ACHN (cell line): ENCODE data around the gene ERGIC3.

Source experiments
- DNase-seq: peaks from one replicate; pipeline ENCODE4 v3.0.0-alpha.2; 2015
- in situ Hi-C: cut with HindIII; loops from 2 replicates; pipeline ENCODE4 v1.10.0; 2017; ENCODE audit warnings: low sequenced_read_pairs, low pct_ligation_motif_present, low pct_unique_long_range_greater_than_20kb

Gene ERGIC3

DNA sequence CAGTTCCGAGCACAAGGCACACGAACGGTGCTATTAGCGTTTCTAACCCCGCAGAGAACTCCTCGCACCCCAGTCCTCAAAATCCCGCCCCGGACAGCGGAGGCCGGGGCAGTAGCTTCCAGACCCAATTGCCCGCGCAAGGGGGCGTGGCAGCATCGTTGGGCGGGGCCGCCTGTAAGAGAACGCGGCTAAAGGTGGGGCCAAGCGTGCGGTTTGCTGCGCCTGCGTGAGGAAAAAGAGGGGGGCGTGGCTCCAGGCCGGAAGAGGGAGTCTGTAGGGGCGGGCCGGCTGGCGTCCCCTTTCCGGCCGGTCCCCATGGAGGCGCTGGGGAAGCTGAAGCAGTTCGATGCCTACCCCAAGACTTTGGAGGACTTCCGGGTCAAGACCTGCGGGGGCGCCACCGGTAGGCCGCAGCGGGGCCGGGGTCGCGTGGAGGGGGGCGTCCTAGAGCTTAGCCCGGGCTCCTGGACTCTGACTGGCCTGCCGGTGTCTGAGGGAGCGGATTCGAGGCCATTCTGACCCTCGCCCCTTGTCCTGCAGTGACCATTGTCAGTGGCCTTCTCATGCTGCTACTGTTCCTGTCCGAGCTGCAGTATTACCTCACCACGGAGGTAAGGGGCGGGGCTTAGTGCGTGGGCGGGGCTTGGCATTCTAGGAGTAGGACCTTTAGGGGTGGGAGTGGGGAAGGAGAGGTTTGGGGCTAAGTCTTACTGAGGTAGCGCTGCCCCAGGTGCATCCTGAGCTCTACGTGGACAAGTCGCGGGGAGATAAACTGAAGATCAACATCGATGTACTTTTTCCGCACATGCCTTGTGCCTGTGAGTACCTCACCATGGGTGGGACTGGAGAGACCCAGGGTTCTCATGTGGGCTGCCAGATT lies at the start of gene ERGIC3:
TSS of gene ERGIC3 (plus strand) at position 296 of the 880 bp plus-strand sequence. CDS start at position 316, 20 bp downstream.
- DNase-seq, result peak; percentile 93
- in situ Hi-C loops, result no loop called here

DNA sequence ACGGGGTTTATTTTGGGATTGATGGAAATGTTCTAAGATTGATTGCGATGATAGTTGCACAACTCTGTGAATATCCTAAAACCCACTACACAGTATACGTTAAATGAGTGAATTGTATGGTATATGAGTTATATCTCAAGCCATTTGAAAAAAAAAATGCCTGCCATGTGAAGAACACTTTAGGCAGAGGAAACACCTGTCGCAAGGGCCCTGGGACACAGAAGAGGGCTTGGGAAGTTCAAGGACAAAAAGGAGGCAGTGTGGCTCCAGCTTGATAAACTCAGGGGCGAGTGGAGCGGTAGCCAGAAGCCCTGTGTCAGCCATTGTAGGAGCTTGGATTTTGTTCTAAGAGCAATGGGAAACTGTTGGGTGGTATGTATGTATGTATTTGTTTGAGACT lies 49.5 kb upstream of the ERGIC3 start:
- in situ Hi-C loops, result no loop called here
- DNase-seq, result no peak

DNA sequence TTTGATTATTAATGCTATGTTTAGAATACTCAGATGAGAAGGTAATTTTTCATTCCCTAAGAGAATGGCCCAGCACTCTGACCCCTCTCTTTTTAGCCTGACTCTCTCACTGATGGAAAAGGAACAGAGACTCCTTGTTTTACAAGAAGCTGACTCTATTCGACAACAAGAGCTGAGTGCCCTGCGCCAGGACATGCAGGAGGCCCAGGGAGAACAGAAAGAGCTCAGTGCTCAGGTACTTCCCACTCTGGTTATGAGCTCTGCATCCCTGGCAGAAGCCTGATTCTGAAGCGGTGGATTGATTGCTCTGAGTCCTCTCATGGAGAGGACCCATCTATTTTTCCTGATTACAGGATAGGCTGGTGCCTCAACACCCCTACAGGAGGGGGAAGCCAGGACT lies 45.4 kb upstream of the ERGIC3 start:
- no peak for DNase-seq
- in situ Hi-C loops, result no loop called here

DNA sequence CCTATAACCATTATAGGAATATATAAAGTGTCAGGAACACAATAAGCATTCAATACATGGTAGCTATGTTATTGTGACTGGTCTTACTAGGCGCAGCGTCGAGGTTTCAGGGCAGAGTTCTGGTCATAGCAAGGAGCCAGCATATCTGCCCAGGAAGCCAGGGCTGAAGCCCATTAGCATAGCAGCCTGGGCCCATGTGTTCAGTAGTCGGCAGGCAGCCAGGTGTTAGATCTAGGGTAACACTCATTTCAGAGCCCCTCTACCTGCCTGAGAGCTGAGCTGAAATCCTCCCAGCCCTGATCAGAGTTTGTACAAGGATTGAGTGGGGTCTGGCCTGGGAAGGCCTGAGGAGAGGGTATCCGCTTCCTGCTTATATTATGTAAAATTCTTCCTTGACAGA lies 44.6 kb upstream of the ERGIC3 start:
- in situ Hi-C loops, result no loop called here
- DNase-seq, result no peak

DNA sequence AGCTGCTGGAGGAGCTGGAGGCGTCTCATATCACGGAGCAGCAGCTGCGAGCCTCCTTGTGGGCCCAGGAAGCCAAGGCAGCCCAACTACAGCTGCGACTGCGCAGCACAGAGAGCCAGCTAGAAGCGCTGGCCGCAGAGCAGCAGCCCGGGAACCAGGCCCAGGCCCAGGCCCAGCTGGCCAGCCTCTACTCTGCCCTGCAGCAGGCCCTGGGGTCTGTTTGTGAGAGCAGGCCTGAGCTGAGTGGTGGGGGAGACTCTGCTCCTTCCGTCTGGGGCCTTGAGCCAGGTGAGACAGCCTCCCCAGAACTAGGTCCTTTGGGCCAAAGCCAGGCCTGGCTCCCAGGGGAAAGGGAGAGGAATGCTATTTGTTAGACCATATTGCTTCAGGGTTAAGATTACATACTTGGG lies 44.1 kb upstream of the ERGIC3 start:
- in situ Hi-C loops, result no loop called here
- no peak for DNase-seq

DNA sequence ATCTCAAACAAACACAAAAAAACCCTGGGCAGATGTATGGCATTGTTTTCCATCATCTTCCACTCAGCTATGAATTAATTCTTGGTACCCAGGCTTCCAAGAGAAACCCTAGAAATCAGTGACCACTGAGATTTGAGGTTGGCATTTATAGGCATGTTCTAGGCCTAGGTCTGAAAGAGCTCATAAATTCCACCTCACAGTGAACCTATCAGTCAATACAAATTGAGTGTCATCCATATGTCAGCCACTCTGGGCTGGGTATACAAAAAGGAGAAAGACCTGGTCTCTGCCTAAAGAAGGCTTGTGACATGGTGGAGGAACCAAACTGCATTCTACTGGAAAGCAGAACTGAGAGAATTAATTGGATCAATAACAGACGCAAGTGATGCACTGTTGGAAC lies 42.6 kb upstream of the ERGIC3 start:
- in situ Hi-C loops, result no loop called here
- no peak for DNase-seq

DNA sequence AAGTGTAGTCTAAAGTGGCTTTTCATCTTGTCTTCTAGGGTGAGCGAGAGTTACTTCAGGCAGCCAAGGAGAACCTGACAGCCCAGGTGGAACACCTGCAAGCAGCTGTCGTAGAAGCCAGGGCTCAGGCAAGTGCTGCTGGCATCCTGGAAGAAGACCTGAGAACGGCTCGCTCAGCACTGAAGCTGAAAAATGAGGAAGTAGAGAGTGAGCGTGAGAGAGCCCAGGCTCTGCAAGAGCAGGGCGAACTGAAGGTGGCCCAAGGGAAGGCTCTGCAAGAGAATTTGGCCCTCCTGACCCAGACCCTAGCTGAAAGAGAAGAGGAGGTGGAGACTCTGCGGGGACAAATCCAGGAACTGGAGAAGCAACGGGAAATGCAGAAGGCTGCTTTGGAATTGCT lies 39.5 kb upstream of the ERGIC3 start:
- in situ Hi-C loops, result no loop called here
- no peak for DNase-seq

DNA sequence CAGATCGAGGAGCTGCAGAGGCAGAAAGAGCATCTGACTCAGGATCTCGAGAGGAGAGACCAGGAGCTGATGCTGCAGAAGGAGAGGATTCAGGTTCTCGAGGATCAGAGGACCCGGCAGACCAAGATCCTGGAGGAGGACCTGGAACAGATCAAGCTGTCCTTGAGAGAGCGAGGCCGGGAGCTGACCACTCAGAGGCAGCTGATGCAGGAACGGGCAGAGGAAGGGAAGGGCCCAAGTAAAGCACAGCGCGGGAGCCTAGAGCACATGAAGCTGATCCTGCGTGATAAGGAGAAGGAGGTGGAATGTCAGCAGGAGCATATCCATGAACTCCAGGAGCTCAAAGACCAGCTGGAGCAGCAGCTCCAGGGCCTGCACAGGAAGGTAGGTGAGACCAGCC lies 38.6 kb upstream of the ERGIC3 start:
- DNase-seq, result no peak
- in situ Hi-C loops, result no loop called here

DNA sequence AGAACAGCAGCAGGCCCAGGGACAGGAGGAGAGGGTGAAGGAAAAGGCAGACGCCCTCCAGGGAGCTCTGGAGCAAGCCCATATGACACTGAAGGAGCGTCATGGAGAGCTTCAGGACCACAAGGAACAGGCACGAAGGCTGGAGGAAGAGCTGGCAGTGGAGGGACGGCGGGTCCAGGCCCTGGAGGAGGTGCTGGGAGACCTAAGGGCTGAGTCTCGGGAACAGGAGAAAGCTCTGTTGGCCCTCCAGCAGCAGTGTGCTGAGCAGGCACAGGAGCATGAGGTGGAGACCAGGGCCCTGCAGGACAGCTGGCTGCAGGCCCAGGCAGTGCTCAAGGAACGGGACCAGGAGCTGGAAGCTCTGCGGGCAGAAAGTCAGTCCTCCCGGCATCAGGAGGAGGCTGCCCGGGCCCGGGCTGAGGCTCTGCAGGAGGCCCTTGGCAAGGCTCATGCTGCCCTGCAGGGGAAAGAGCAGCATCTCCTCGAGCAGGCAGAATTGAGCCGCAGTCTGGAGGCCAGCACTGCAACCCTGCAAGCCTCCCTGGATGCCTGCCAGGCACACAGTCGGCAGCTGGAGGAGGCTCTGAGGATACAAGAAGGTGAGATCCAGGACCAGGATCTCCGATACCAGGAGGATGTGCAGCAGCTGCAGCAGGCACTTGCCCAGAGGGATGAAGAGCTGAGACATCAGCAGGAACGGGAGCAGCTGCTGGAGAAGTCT lies 37.9 kb upstream of the ERGIC3 start:
- no peak for DNase-seq
- in situ Hi-C loops, result no loop called here

DNA sequence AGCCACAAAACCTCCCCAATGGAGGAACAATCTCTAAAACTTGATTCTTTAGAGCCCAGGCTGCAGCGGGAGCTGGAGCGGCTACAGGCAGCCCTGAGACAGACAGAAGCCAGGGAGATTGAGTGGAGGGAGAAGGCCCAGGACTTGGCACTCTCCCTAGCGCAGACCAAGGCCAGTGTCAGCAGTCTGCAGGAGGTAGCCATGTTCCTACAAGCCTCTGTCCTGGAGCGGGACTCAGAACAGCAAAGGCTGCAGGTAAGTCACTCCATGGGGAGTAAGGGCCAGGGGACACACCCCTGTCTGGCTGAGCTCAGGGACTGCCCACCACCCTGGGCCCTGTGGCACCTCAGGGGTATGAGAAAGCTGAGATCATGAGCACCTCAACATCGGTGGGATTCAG lies 37.1 kb upstream of the ERGIC3 start:
- DNase-seq, result no peak
- in situ Hi-C loops, result no loop called here

DNA sequence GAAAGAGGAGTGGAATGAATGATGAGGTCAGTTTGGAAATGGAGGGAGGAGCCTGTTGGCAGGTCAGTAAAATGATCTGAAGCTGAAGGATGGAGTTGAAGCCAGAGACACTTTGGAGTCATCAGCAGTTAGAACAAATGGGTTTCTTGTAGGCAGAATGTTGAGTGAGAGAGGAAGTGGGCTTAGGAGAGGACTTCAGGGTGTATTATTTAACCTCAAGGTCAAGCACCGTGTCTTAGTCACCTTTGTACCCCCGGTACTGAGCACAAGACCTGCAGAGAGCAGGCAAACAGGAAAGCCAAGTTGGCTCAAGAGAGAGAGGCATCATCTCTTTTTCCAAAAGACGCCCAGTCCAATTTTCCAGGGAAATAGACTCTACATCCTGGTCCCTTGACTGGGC lies 35.7 kb upstream of the ERGIC3 start:
- no peak for DNase-seq
- in situ Hi-C loops, result no loop called here

DNA sequence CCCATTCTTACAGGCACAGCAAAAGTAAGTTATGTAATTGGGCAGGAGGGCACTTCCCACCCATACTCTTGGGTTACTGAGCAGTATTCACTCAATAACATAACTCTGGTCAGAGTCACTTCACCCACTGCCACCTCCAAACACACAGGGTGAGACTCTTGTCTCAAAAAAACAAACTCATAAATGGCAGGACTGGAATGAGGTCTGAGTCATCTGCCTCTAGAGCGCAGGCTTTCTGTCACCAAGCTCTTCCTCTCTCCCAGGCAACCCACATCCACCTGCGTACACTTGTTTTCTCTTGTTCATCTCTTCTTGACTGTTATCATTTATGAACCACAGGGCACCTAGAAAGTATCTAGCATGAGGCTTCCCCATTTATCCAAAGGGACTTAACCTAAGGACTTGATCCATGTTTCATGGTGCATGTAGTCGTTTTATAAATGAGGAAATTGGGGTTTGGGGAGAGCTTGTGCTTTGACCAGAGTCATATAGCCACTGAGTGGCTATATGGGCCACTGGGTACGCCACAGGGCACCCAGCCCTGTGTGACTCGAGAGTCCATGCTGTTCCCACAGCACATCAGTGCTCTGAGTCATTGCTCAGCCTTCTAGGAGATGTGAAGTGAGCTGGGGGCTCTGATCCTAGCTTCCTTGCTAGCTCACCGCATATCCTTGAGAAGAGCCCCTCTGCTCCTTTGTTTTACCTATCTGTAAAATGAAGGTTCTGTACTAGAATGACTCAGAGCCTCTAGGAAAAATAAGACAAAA lies 34.8 kb upstream of the ERGIC3 start:
- in situ Hi-C loops, result no loop called here
- DNase-seq, result no peak

DNA sequence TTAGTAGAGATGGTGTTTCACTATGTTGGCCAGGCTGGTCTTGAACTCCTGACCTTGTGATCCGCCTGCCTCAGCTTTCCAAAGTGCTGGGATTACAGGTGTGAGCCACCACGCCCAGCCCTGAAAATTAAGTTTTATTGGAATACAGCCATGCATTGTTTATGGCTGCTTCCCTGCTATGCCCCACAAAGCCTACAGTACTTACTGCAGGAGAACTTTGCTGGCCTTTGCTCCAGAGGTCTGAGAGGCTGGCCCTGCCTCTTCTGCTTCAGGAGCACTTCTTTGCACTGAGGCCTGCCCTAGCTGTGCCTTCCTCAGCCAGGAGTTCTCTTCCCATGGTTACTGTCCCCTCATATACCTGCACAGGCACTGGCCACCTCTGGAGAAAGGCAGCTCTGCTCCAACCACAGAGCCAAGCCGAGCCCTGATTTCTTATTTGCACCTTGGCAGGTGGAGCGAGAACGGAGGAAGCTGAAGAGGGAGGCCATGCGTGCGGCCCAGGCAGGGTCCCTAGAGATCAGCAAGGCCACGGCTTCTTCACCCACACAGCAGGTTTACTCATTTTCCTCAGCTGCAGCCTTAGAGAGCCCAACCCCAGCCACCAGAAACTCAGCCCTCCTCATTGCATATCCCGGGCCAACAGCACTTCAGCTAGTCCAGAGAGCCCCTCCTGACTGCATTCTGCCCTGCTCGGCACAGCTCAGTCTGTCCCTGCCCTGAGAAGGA lies 33.2 kb upstream of the ERGIC3 start:
- DNase-seq, result no peak
- in situ Hi-C loops, result no loop called here

DNA sequence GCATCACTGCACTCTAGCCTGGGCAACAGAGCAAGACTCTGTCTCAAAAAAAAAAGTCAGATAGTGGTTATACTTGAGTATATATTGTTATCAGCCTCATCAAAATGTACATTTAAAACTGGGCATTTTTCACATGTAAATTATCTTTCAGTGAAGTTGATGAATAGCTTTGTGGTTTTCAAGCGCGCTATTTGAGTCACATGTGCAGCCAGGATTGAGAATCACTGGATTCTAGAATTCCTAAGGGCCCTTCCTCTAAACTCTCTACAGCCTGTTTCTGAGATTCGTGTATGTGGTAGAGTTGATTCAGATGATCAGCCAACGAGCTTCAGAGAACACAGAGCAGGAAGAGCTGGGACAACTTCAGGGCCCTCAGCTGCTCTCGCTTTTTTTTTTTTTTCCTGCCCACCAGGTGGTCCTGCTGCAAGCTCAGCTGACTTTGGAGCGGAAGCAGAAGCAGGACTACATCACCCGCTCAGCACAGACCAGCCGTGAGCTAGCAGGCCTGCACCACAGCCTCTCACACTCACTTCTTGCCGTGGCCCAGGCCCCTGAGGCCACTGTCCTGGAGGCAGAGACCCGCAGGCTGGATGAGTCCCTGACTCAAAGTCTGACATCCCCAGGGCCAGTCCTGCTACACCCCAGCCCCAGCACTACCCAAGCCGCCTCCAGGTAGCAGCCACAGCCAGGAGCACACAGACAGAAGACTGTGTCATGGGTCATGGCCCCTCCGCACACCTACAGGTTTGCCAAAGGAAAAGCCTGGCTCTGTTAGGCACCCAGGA lies 30.7 kb upstream of the ERGIC3 start:
- no peak for DNase-seq
- in situ Hi-C loops, result no loop called here

DNA sequence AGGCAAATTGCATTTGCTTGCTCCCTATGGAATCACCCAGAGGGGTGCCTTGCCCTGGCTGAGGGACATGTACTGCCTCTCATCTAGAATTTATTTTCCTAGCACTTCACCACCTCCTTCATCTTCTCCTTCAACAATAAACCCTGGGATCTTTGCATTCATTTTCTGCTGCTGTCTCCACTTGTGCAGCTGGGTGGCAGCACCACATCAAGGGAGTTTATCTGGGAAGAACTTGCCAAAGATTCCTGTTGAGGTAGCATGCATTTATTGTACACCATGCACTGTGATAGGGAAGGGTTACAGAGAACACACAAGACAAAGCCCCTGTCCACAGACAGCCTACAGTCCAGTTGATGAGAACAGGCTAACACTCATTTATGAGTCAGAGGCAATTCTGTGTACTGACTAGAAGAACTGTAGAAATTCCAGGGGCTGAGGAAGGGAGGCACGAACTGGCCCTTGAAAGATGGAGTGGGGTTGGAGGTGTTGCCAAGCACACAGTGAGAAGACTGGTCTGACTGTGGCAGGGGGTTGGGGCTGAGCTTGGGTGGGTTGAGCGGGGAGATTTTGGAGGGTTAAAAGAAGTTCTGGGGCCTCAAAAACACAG lies 30.0 kb upstream of the ERGIC3 start:
- in situ Hi-C loops, result no loop called here
- DNase-seq, result peak; percentile 44

DNA sequence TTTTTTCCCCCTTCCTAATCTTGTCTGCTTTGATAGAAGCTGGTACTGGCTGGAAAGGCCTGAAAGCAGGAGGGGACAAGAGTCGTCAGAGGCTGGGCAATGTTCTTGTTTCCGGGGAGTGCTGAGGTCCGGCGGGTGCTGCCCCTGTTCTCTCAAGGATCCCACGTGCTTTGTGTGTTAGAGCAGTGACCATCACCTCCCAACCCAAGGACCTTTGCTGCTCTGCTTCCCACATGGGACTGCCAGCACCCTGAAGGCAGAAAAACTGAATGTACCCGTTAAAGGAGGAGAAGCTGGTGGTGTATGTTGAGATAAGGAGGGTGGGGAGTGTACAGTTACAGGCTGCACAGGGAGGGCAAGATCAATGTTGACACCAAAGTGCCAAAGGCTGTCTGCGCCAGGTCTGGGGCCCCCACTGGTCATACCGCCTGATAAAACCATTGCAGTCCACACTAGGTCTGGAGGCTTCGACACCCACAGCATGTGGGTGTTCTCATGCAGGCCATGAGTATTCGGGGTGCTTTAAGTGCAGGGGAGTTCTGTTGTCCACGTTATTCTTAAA lies 27.4 kb upstream of the ERGIC3 start:
- no peak for DNase-seq
- in situ Hi-C loops, result no loop called here

DNA sequence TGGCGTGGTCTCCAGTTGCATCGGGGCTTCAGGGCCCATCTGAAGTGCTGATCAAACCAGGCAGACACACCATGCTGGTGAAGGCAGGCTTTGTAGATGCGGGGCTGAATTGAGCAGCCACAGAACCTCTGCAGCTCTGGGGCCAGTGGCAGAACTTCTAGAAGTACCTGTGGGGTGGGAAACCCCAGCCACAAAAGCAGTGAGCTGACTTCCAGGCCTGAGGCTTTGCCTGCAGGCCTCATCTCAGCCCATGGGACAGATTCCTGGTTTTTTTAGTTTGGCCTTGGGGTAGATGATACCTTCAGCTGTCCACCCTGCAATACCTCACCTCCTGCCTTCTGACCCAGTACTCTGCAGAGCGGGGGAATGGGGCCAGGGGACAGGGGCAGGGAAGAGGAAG lies 26.5 kb upstream of the ERGIC3 start:
- no peak for DNase-seq
- in situ Hi-C loops, result no loop called here
